ENCODE results near the gene LUC7L.
"Not testable (repeated sequence)": the region's sequence is repeated elsewhere in the genome, so short reads cannot be mapped to it uniquely, and the experiment has no call there.

The LUC7L gene

GRCh38 chr16:180101-180675 is 49.1 kb downstream of the LUC7L start, which contains the start of gene HBQ1:
HBQ1 (plus strand) TSS chr16:180459; CDS start chr16:180487, 28 bp downstream.
- peak; percentile 39 for DNase-seq (ENCODE audit: low read depth, low spot score)

- DNase-seq (ENCODE audit: low read depth, low spot score), result no peak
Measured at GRCh38 chr16:179211-180092, 49.8 kb downstream of the LUC7L start.

GRCh38 chr16:178668-179015 is 50.6 kb downstream of the LUC7L start:
- DNase-seq (ENCODE audit: low read depth, low spot score), result no peak

- DNase-seq (ENCODE audit: low read depth, low spot score), result no peak
Measured at GRCh38 chr16:177981-178667, 51.1 kb downstream of the LUC7L start.

- DNase-seq (ENCODE audit: low read depth, low spot score), result no peak
Measured at GRCh38 chr16:177394-177822, 51.8 kb downstream of the LUC7L start.

- DNase-seq (ENCODE audit: low read depth, low spot score), result not testable (repeated sequence)
Measured at GRCh38 chr16:176477-177382, 52.5 kb downstream of the LUC7L start, which contains the start of gene HBA1. HBA1 (plus strand) TSS chr16:176680; CDS start chr16:176717, 37 bp downstream.

- DNase-seq (ENCODE audit: low read depth, low spot score), result not testable (repeated sequence)
Measured at GRCh38 chr16:176006-176405, 53.2 kb downstream of the LUC7L start.

- no peak for DNase-seq (ENCODE audit: low read depth, low spot score)
Measured at GRCh38 chr16:175011-175949, 54.0 kb downstream of the LUC7L start.

- DNase-seq (ENCODE audit: low read depth, low spot score), result not testable (repeated sequence)
Measured at GRCh38 chr16:173928-174769, 55.1 kb downstream of the LUC7L start.

GRCh38 chr16:173211-173854 is 55.9 kb downstream of the LUC7L start:
- DNase-seq (ENCODE audit: low read depth, low spot score), result not testable (repeated sequence)

- DNase-seq (ENCODE audit: low read depth, low spot score), result not testable (repeated sequence)
Measured at GRCh38 chr16:172374-172941, 56.8 kb downstream of the LUC7L start, which contains the start of gene HBA2. HBA2 (plus strand) TSS chr16:172876; CDS start chr16:172913, 37 bp downstream.

- DNase-seq (ENCODE audit: low read depth, low spot score), result no peak
Measured at GRCh38 chr16:170788-171187, 58.5 kb downstream of the LUC7L start.

GRCh38 chr16:170088-170507 is 59.2 kb downstream of the LUC7L start:
- peak; percentile 67 for DNase-seq (ENCODE audit: low read depth, low spot score)

- no peak for DNase-seq (ENCODE audit: low read depth, low spot score)
Measured at GRCh38 chr16:169014-169413, 60.2 kb downstream of the LUC7L start.

GRCh38 chr16:168424-168823 is 60.8 kb downstream of the LUC7L start:
- DNase-seq (ENCODE audit: low read depth, low spot score), result no peak

GRCh38 chr16:167122-167690 is 62.0 kb downstream of the LUC7L start:
- no peak for DNase-seq (ENCODE audit: low read depth, low spot score)

- no peak for DNase-seq (ENCODE audit: low read depth, low spot score)
Measured at GRCh38 chr16:166375-167121, 62.7 kb downstream of the LUC7L start.

All from ELF-1 (cell line).